H1 (cell line): ENCODE results near the gene MAP9. TPM values are rescaled to one million over a fixed set of nuclear protein-coding genes. Genes with fewer than 3 reads are reported as not detected.

Experiments used
- CTCF ChIA-PET: fragments of 300-600 bp; sonication (Branson Sonifier 250); formaldehyde crosslinking; loops from one replicate; lab custom pipeline; 2021; ENCODE audit not compliant: partially characterized antibody; lab: Charles Lee
- POLR2A ChIA-PET: fragments of 300-600 bp; sonication (Branson Sonifier 250); formaldehyde crosslinking; loops from one replicate; lab custom pipeline; 2021; ENCODE audit warnings: inconsistent platforms; ENCODE audit not compliant: partially characterized antibody; lab: Charles Lee
- DNase-seq, 2 experiments: peaks; one replicate each; pipeline versions ENCODE4 v3.0.0 to v3.0.0-alpha.2; 2010 to 2022; ENCODE audit warnings: low spot score in 2 of 2, low read depth in 1 of 2, mixed read lengths in 1 of 2
- FAIRE-seq: peaks from 2 replicates; lab custom pipeline; 2011; peaks lifted over from hg19 to GRCh38; lab: Jason Lieb, UNC
- H2AFZ ChIP-seq: 2 replicates; pipeline ENCODE4 v1.8.1; 2012; ENCODE audit warnings: low read length, inconsistent platforms
- H2AK5ac ChIP-seq: 2 replicates; pipeline ENCODE4 v1.6.1; 2013; ENCODE audit warnings: low read depth, low read length
- H2BK120ac ChIP-seq: replicated peaks from 2 replicates; pipeline ENCODE3; 2013; ENCODE audit warnings: low read depth, low read length, inconsistent platforms
- H2BK12ac ChIP-seq: 2 replicates; pipeline ENCODE4 v1.6.1; 2013; ENCODE audit warnings: low read depth, low read length
- H2BK15ac ChIP-seq: 2 replicates; pipeline ENCODE4 v1.6.1; 2013; ENCODE audit warnings: low read length
- H2BK20ac ChIP-seq: 2 replicates; pipeline ENCODE4 v1.6.1; 2013; ENCODE audit warnings: low read length
- H2BK5ac ChIP-seq: 2 replicates; pipeline ENCODE4 v1.6.1; 2013; ENCODE audit warnings: low read depth, low read length
- H3K14ac ChIP-seq: 2 replicates; pipeline ENCODE4 v1.6.1; 2013; ENCODE audit warnings: inconsistent platforms; ENCODE audit not compliant: insufficient read length
- H3K18ac ChIP-seq: 2 replicates; pipeline ENCODE4 v1.6.1; 2013; ENCODE audit warnings: low read length; ENCODE audit errors: extremely low read depth
- H3K23ac ChIP-seq: 2 replicates; pipeline ENCODE4 v1.6.1; 2013; ENCODE audit warnings: inconsistent platforms; ENCODE audit not compliant: insufficient read length
- H3K23me2 ChIP-seq: 2 replicates; pipeline ENCODE4 v1.6.1; 2013; ENCODE audit warnings: low read depth, low read length
- H3K27ac ChIP-seq: 2 replicates; pipeline ENCODE4 v1.6.1; 2011; ENCODE audit warnings: low read depth, low read length, inconsistent platforms
- H3K27me3 ChIP-seq, 4 experiments: replicated peaks in 1 of 4; 1 replicate in 1 of 4; 2 replicates in 3 of 4; pipeline versions ENCODE4 v1.6.1 to v1.8.1; 2011 to 2013; ENCODE audit warnings: low read length in 3 of 4, mild to moderate bottlenecking in 3 of 4, inconsistent platforms in 2 of 4, mixed read lengths in 2 of 4, moderate library complexity in 1 of 4; ENCODE audit not compliant: control insufficient read depth in 3 of 4, insufficient read depth in 3 of 4; ENCODE audit errors: extremely low read depth in 1 of 4
- H3K36me3 ChIP-seq, 4 experiments: 2 replicates each; pipeline versions ENCODE4 v1.6.1 to v1.8.1; 2011 to 2013; ENCODE audit warnings: mild to moderate bottlenecking in 4 of 4, low read length in 3 of 4, moderate library complexity in 2 of 4, control low read depth in 1 of 4, inconsistent platforms in 1 of 4; ENCODE audit not compliant: insufficient read depth in 4 of 4, control insufficient read depth in 2 of 4
- H3K4ac ChIP-seq: replicated peaks from 2 replicates; pipeline ENCODE3; 2013; ENCODE audit warnings: low read length, low read depth, mixed read lengths, inconsistent platforms; ENCODE audit not compliant: insufficient read length
- H3K4me1 ChIP-seq, 4 experiments: replicated peaks in 1 of 4; 1 replicate in 1 of 4; 2 replicates in 3 of 4; pipeline versions ENCODE4 v1.6.1 to v1.8.1; 2011 to 2013; ENCODE audit warnings: low read length in 3 of 4, inconsistent platforms in 2 of 4, mixed read lengths in 1 of 4; ENCODE audit not compliant: insufficient read depth in 4 of 4, control insufficient read depth in 3 of 4
- H3K4me2 ChIP-seq, 2 experiments: 2 replicates each; pipeline versions ENCODE4 v1.6.1 to v1.8.1; 2011 to 2013; ENCODE audit warnings: low read depth in 2 of 2, low read length in 2 of 2, control low read depth in 1 of 2, inconsistent platforms in 1 of 2, mild to moderate bottlenecking in 1 of 2; ENCODE audit not compliant: insufficient read depth in 1 of 2
- H3K4me3 ChIP-seq, 4 experiments: fragments of 200-600, 300-600 bp in 1 of 4; sonication (generic), shearing (Covaris generic), sonication (Bioruptor Twin) in 1 of 4; 2 replicates each; pipeline versions ENCODE4 v1.5.1 to v1.8.1; 2011 to 2016; ENCODE audit warnings: low read length in 4 of 4, low read depth in 3 of 4, control low read depth in 2 of 4, inconsistent platforms in 2 of 4, mild to moderate bottlenecking in 2 of 4, mixed read lengths in 1 of 4, moderate library complexity in 1 of 4; ENCODE audit not compliant: insufficient read depth in 2 of 4; ENCODE audit errors: extremely low read depth in 1 of 4
- H3K56ac ChIP-seq: replicated peaks from 2 replicates; pipeline ENCODE3; 2013; ENCODE audit warnings: low read depth, mild to moderate bottlenecking, mixed read lengths, low read length, inconsistent platforms; ENCODE audit not compliant: insufficient read length
- H3K79me1 ChIP-seq: 2 replicates; pipeline ENCODE4 v1.6.1; 2013; ENCODE audit warnings: low read depth, low read length, control low read depth
- H3K79me2 ChIP-seq, 2 experiments: 2 replicates each; pipeline versions ENCODE4 v1.6.1 to v1.8.1; 2012 to 2013; ENCODE audit warnings: low read length in 2 of 2, mild to moderate bottlenecking in 2 of 2, inconsistent platforms in 1 of 2; ENCODE audit not compliant: insufficient read depth in 2 of 2, control insufficient read depth in 1 of 2
- H3K9ac ChIP-seq, 4 experiments: replicated peaks in 1 of 4; 1 replicate in 1 of 4; 2 replicates in 3 of 4; pipeline versions ENCODE4 v1.6.1 to v1.8.1; 2011 to 2013; ENCODE audit warnings: low read depth in 3 of 4, low read length in 3 of 4, control low read depth in 2 of 4, mild to moderate bottlenecking in 2 of 4, moderate library complexity in 2 of 4, inconsistent platforms in 1 of 4; ENCODE audit errors: extremely low read depth in 1 of 4
- H3K9me3 ChIP-seq, 2 experiments: 2 replicates each; pipeline versions ENCODE4 v1.6.1 to v1.8.1; 2012 to 2013; ENCODE audit warnings: mild to moderate bottlenecking in 2 of 2, moderate library complexity in 2 of 2, control low read depth in 1 of 2, inconsistent platforms in 1 of 2, low read depth in 1 of 2, low read length in 1 of 2, mixed read lengths in 1 of 2; ENCODE audit not compliant: insufficient read depth in 2 of 2
- H4K20me1 ChIP-seq, 2 experiments: replicated peaks in 1 of 2; 2 replicates each; pipeline versions ENCODE3 to v1.8.1; 2011 to 2013; ENCODE audit warnings: inconsistent platforms in 2 of 2, low read length in 2 of 2, mild to moderate bottlenecking in 1 of 2; ENCODE audit not compliant: insufficient read depth in 2 of 2, control insufficient read depth in 1 of 2
- H4K5ac ChIP-seq: 2 replicates; pipeline ENCODE4 v1.6.1; 2013; ENCODE audit warnings: low read length, low read depth, mixed read lengths, inconsistent platforms; ENCODE audit not compliant: insufficient read length
- H4K8ac ChIP-seq: 2 replicates; pipeline ENCODE4 v1.8.0; 2013; ENCODE audit warnings: mild to moderate bottlenecking, moderate library complexity, low read length, inconsistent platforms; ENCODE audit not compliant: insufficient read depth; ENCODE audit errors: extremely low read depth
- H4K91ac ChIP-seq: replicated peaks from 2 replicates; pipeline ENCODE3; 2013; ENCODE audit warnings: low read length, mixed read lengths, inconsistent platforms; ENCODE audit not compliant: insufficient read length
- CBX8 ChIP-seq: fragments of 300-800, 300-1000 bp; sonication (generic); IDR thresholded peaks from 2 replicates; pipeline ENCODE4 v1.7.1; 2016; ENCODE audit warnings: low read depth, low read length, borderline replicate concordance
- GTF2F1 ChIP-seq: IDR thresholded peaks from 2 replicates; pipeline ENCODE4 v1.6.1; 2012; ENCODE audit warnings: low read depth, low read length, improper control_type of control experiment, borderline replicate concordance
- NANOG ChIP-seq: IDR thresholded peaks from 2 replicates; pipeline ENCODE4 v1.6.1; 2011; ENCODE audit warnings: low read length, low read depth, mild to moderate bottlenecking, inconsistent platforms; ENCODE audit not compliant: insufficient read depth, poor library complexity, severe bottlenecking
- WGBS, 2 experiments: shearing (Covaris generic) in 1 of 2; methylation state at CpG; one replicate each; pipeline versions ENCODE4 v1.1.6 to v1.1.7; 2013 to 2015; ENCODE audit warnings: low lambda C conversion rate in 2 of 2, mixed read lengths in 2 of 2, inconsistent platforms in 1 of 2, low coverage in 1 of 2, missing lambda C conversion rate in 1 of 2; ENCODE audit not compliant: insufficient replicate concordance in 2 of 2, insufficient coverage in 1 of 2, insufficient read length in 1 of 2; ENCODE audit errors: extremely low coverage in 1 of 2, missing lambda C conversion rate in 1 of 2; 5-methylcytosine and 5-hydroxymethylcytosine counted together
- polyA plus RNA-seq, 7 experiments: library from polyadenylated mRNA; depleted of rRNA in 3 of 7; stranded (reverse) in 5 of 7; unstranded in 2 of 7; fragments of >200 nt in 5 of 7; fragments of 200-250 nt in 2 of 7; gene quantifications; 1 replicate in 5 of 7; 2 replicates in 1 of 7; 4 replicates in 1 of 7; pipeline versions ENCODE4 v1.2.1 to v1.2.3, GENCODE V29; 2011 to 2013; ENCODE audit warnings: missing spikeins in 2 of 7, mixed read lengths in 2 of 7
- total RNA-seq: library from RNA; stranded (reverse); fragmentation: NEBNext Ultra II Directional; extraction: Animal tissue kit (Norgen Biotek cat#: 25700); gene quantifications from 2 replicates; pipeline ENCODE4 v1.2.1, GENCODE V29; 2021

MAP9 gene
- total and polyA plus RNA-seq, 2 of the 8 experiments (the other 6 are each of a cell fraction or from before 2014, with no cell fraction given): 2.1 to 18.9 TPM

GRCh38 chr4:155367608-155368007 is 9.2 kb downstream of the MAP9 start:
- H3K27me3 ChIP-seq: no peaks in the 10 kb centered on the region
- 86% methylated on average over 2 of the region's 2 CpGs; no CpG with 5 or more reads in 1 of the 2 experiments for WGBS, 2 experiments
- no peaks in the 10 kb centered on the region for H3K23me2 ChIP-seq
- H3K4me1 ChIP-seq: no peaks in the 10 kb centered on the region
- H3K9me3 ChIP-seq: no peaks in the 10 kb centered on the region
- H2AFZ ChIP-seq: no peak overlapping the region
- no peaks in the 10 kb centered on the region for H4K20me1 ChIP-seq
- no peak overlapping the region for H3K18ac ChIP-seq
- no peak overlapping the region for H2BK15ac ChIP-seq
- H3K14ac ChIP-seq: no peak overlapping the region
- no peak overlapping the region for H2AK5ac ChIP-seq
- no peak overlapping the region for H3K9ac ChIP-seq
- CTCF ChIA-PET: interaction anchor here (0.7 to 1.2 kb wide), 3 partner anchors 10 to 456 kb away, joined by 3 to 4 read pairs (median 4); no protein-coding TSS in a partner anchor
- FAIRE-seq (no peak), DNase-seq (no peak)
- no peaks in the 10 kb centered on the region for H3K79me2 ChIP-seq
- no peak overlapping the region for H2BK5ac ChIP-seq
- no peak overlapping the region for H2BK12ac ChIP-seq
- H4K8ac ChIP-seq: no peak overlapping the region
- H2BK20ac ChIP-seq: no peak overlapping the region
- H2BK120ac ChIP-seq: no peak overlapping the region
- H3K4me3 ChIP-seq: no peak overlapping the region
- no peak overlapping the region for H3K4ac ChIP-seq
- no peak overlapping the region for H3K56ac ChIP-seq
- no peak overlapping the region for H4K91ac ChIP-seq
- no peak overlapping the region for H4K5ac ChIP-seq
- no peak overlapping the region for H3K4me2 ChIP-seq
- POLR2A ChIA-PET: no interaction called here
- H3K36me3 ChIP-seq: peaks cover 0 to 5% (median under 1%) of the 10 kb centered on the region in 4 experiments; a peak in 2 of 8 replicates
- H3K23ac ChIP-seq: no peak overlapping the region
- no peaks in the 10 kb centered on the region for H3K79me1 ChIP-seq
- no peak overlapping the region for H3K27ac ChIP-seq
- no peak for TF ChIP-seq NANOG
- no peak for TF ChIP-seq GTF2F1
- TF ChIP-seq CBX8: no peak
